Astrocyte of the spinal cord (primary cell): ENCODE data around the gene P4HA2.

Experiments used
- DNase-seq: peaks from one replicate; pipeline ENCODE4 v3.0.0; 2011; ENCODE audit warnings: low read depth, low spot score
- H3K4me3 ChIP-seq: 2 replicates; pipeline ENCODE4 v1.5.1; 2011; ENCODE audit warnings: low read depth, mild to moderate bottlenecking, low read length, moderate library complexity
- CTCF ChIP-seq: IDR thresholded peaks from 2 replicates; pipeline ENCODE4 v1.5.1; 2012; ENCODE audit warnings: low read depth, mild to moderate bottlenecking, low read length, inconsistent platforms
- in situ Hi-C: cut with HindIII; loops from 2 replicates; pipeline ENCODE4 v1.10.0; 2017; ENCODE audit warnings: low sequenced_read_pairs

P4HA2 gene

GRCh38 chr5:132238169-132238744 is 10.6 kb upstream of the P4HA2 start:
- in situ Hi-C loops = no loop called here
- no peak overlapping the region for H3K4me3 ChIP-seq
- DNase-seq = peak; percentile 65
- TF ChIP-seq CTCF = peak; percentile 88

- DNase-seq = no peak
- H3K4me3 ChIP-seq = no peak overlapping the region
- no peak for TF ChIP-seq CTCF
- in situ Hi-C loops = no loop called here
Observed at GRCh38 chr5:132237670-132238069, 10.0 kb upstream of the P4HA2 start.

DNA sequence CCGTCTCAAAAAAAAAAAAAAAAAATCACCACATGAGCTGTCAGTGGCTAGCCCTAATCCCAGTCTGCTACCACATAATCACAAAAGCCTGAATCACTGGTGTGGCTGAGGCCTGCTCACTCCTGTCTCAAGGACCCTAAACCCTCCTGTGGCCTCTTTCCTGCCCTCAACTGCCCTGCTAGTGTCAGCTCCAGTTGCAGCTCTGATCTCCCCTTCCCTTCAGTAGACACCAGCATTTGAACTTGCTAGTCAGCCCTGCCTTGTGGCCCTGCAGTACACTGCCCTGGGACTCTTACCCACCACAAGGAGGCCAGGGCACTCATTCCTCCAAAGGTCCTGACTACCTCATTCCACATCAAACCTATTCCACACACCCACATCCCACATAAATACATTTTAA is 9.5 kb upstream of the P4HA2 start:
- H3K4me3 ChIP-seq = no peak overlapping the region
- peak; percentile 23 for TF ChIP-seq CTCF
- in situ Hi-C loops = no loop called here
- no peak for DNase-seq

GRCh38 chr5:132235340-132235739 is 7.7 kb upstream of the P4HA2 start:
- TF ChIP-seq CTCF = no peak
- H3K4me3 ChIP-seq = no peak overlapping the region
- in situ Hi-C loops = no loop called here
- DNase-seq = no peak

DNA sequence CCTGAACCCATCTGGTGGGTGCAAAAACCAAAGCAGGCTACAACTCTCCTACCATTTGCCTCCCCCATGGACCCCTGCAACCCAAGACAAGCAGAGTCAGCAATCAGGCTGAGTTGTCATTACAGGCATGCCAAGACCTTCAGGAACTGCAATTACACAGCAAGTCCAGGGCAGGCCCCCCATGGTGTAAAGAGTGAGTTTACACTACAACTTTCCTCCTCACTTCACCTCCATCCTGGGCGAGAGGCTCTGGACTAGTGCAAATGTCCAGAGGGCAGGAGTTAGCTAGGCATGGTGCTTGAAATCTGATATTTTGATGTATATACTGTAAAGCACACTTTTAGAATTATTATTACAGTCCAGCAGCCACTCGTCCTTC is 7.0 kb upstream of the P4HA2 start:
- DNase-seq = no peak
- TF ChIP-seq CTCF = no peak
- in situ Hi-C loops = no loop called here
- H3K4me3 ChIP-seq = no peak overlapping the region

GRCh38 chr5:132233811-132234683 is 6.4 kb upstream of the P4HA2 start:
- TF ChIP-seq CTCF = no peak
- in situ Hi-C loops = no loop called here

More at GRCh38 chr5:132233811-132234683, 6.4 kb upstream of the P4HA2 start:
- H3K4me3 ChIP-seq = no peak overlapping the region
- DNase-seq = no peak
